ENCODE measurements around the gene NAA16.

The NAA16 gene

GRCh38 chr13:41274881-41275280 is 36.2 kb upstream of the NAA16 start:
- TF ChIP-seq CSRNP3 (CRISPR knock-in tag; IDR thresholded peaks at IDR 0.05) (no peak), GLIS3 (CRISPR knock-in tag; IDR thresholded peaks at IDR 0.05) (no peak), ARNTL (CRISPR knock-in tag; IDR thresholded peaks at IDR 0.05; ENCODE audit: borderline replicate concordance, low read depth) (no peak), ISL1 (CRISPR knock-in tag; IDR thresholded peaks at IDR 0.05) (no peak), SNAI2 (CRISPR knock-in tag; IDR thresholded peaks at IDR 0.05) (no peak), OSR1 (CRISPR knock-in tag; IDR thresholded peaks at IDR 0.05) (no peak), ZNF565 (CRISPR knock-in tag; conservative IDR thresholded peaks at IDR 0.05; ENCODE audit: low read depth) (no peak), ZFP3 (CRISPR knock-in tag; IDR thresholded peaks at IDR 0.05) (no peak), RARB (CRISPR knock-in tag; IDR thresholded peaks at IDR 0.05) (no peak), TSHZ2 (CRISPR knock-in tag; IDR thresholded peaks at IDR 0.05) (no peak), CREB5 (CRISPR knock-in tag; IDR thresholded peaks at IDR 0.05; ENCODE audit: low read depth) (no peak), ZNF70 (CRISPR knock-in tag; IDR thresholded peaks at IDR 0.05) (no peak), PATZ1 (CRISPR knock-in tag; IDR thresholded peaks at IDR 0.05; ENCODE audit: borderline replicate concordance) (no peak), BACH2 (CRISPR knock-in tag; IDR thresholded peaks at IDR 0.05; ENCODE audit: borderline replicate concordance) (no peak), CSDC2 (CRISPR knock-in tag; IDR thresholded peaks at IDR 0.05) (no peak), ZFP30 (CRISPR knock-in tag; IDR thresholded peaks at IDR 0.05) (no peak), ZC3H10 (CRISPR knock-in tag; IDR thresholded peaks at IDR 0.05) (no peak)
- no peak for ATAC-seq

GRCh38 chr13:41276824-41277223 is 34.2 kb upstream of the NAA16 start:
- TF ChIP-seq ZNF8 (CRISPR knock-in tag; IDR thresholded peaks at IDR 0.05) (no peak), PPARA (CRISPR knock-in tag; IDR thresholded peaks at IDR 0.05; ENCODE audit: borderline replicate concordance) (no peak), TOX (CRISPR knock-in tag; IDR thresholded peaks at IDR 0.05; ENCODE audit: borderline replicate concordance) (no peak), CREB5 (CRISPR knock-in tag; IDR thresholded peaks at IDR 0.05; ENCODE audit: low read depth) (no peak), ESRRG (CRISPR knock-in tag; IDR thresholded peaks at IDR 0.05) (no peak), RARB (CRISPR knock-in tag; IDR thresholded peaks at IDR 0.05) (no peak), SNAI2 (CRISPR knock-in tag; IDR thresholded peaks at IDR 0.05) (no peak), TSHZ2 (CRISPR knock-in tag; IDR thresholded peaks at IDR 0.05) (no peak), PATZ1 (CRISPR knock-in tag; IDR thresholded peaks at IDR 0.05; ENCODE audit: borderline replicate concordance) (no peak), POU6F1 (CRISPR knock-in tag; IDR thresholded peaks at IDR 0.05; ENCODE audit: borderline replicate concordance, low read depth) (no peak), BACH2 (CRISPR knock-in tag; IDR thresholded peaks at IDR 0.05; ENCODE audit: borderline replicate concordance) (no peak), ZNF565 (CRISPR knock-in tag; conservative IDR thresholded peaks at IDR 0.05; ENCODE audit: low read depth) (no peak), ZC3H10 (CRISPR knock-in tag; IDR thresholded peaks at IDR 0.05) (no peak), ARNTL (CRISPR knock-in tag; IDR thresholded peaks at IDR 0.05; ENCODE audit: borderline replicate concordance, low read depth) (no peak), CSRNP3 (CRISPR knock-in tag; IDR thresholded peaks at IDR 0.05) (no peak), ZNF70 (CRISPR knock-in tag; IDR thresholded peaks at IDR 0.05) (no peak)
- ATAC-seq = no peak
